SH-SY5Y (cell line): Measurements from ENCODE around the gene MTCL1.

ENCODE experiments used
- GATA2 ChIP-seq: IDR thresholded peaks from 2 replicates; pipeline ENCODE4 v1.6.1; 2011; ENCODE audit warnings: mild to moderate bottlenecking, low read depth, low read length
- GATA3 ChIP-seq: IDR thresholded peaks from 2 replicates; pipeline ENCODE4 v1.6.1; 2011; ENCODE audit warnings: low read depth, mild to moderate bottlenecking, low read length, moderate library complexity

Gene MTCL1

DNA sequence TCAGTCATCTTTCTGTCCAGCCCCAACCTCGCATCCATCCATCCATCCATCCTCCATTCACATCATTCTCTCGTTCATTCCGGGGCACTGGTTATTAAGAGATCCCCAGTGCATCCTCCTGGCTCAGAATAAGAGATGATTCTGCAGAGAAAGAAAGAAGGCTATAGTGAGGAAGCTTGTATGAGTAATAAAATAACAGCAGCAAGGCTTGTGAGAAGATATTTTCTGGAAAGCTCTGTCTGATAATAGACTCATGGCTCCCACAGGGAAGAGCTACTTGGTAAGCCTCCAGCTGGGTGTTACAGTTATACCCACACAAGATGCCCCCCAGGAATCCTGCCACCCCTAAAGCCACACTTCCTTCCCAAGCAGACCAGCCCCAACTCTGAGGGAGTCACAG is 143.2 kb downstream of the MTCL1 start:
- TF ChIP-seq GATA3 (no peak), GATA2 (no peak)

DNA sequence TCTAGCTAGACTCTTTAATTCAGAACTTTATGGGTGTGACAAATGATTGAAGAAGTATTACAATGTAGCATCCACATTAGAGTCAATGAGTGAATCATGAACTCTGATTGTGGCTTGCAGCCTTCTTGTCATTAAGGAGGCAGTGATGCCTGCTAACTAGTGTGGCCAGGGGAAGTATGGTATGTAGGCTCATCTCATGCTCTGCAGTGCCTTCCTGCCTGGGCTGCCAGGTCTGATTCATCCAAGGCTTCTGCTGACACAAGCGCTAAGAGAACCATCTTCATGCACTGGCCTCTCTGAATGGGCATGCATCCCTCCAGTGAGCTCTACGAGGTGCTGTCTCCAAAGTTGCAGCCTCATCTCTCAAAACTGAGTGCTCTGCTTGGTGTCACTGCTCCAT is 144.3 kb downstream of the MTCL1 start:
- no peak for TF ChIP-seq GATA3
- no peak for TF ChIP-seq GATA2

DNA sequence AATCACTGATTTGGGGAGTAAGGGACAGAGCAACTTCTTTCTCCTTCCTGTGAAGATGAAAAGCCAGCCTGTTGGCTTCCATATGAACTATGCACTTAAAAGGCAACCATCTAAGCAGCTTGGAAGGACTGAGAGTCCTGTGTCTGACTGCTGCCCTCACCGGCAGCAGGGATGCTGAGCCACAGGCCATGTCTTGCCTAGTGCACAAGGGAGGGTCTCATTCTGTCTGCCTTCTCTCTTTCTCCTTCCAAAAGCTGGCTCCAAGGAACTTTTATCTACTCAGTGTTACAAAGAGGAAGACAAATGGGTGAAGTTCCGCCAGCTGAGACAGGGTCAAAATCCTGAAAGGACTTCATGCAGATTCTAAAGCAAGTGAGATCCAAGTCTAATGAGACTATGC is 146.3 kb downstream of the MTCL1 start:
- TF ChIP-seq GATA3: no peak
- no peak for TF ChIP-seq GATA2

DNA sequence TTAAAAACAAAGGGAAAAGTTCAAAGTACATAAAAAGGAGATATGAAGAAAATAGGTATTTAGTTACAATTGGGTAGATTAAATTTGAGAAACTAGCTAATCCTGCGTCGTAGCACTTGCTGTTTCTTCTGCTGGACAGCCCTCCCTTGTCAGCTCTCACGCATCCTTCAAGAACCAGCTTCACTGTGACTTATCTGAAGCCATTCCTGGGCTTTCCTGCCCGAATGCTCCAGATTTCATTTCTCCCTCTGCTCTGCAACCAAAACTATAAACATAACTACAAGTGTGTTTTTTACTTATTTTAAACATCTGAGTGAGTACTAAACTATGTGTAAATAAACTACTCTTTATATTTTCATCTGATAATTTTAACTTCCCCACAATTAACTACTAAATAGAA is 149.2 kb downstream of the MTCL1 start:
- TF ChIP-seq GATA2: no peak
- TF ChIP-seq GATA3: no peak

DNA sequence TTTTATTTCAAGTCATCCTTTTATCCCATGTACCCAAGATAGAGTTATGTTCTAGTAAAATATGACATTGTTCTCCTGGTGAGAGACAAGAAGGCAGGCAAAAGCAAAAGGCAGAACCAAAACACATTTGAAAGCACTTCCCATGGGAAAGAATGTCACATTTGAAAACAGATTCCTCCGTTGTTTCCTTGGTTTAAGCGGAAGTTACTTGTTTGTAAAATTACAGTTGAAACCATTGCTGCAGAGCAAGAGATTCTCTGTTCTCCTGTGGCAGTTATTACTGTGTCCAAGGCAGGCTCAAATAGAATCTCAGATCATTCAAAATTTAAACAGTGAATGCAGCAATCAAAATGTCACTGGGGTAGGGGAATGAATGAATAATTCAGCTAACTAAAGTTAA is 149.6 kb downstream of the MTCL1 start:
- TF ChIP-seq GATA2: no peak
- TF ChIP-seq GATA3: no peak

DNA sequence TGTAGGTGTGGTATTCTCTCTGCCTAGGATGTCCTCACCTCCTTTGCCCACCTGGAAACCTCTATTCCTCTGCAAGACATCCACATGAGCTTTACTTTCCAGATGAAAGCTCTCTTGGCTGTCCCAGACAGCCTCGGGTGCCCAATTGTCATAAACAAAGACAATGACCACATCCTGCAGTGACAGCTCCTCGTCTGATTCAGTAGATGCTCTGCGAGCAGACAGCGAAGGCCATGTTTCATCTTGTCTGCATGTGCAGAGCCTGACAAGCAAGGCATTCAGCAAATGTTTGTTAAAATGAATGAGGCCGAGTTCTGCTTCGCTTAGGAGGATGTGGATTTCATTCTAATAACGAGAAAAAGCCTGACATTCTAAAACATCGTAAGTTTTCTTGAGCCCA is 150.9 kb downstream of the MTCL1 start:
- TF ChIP-seq GATA2: no peak
- TF ChIP-seq GATA3: no peak

DNA sequence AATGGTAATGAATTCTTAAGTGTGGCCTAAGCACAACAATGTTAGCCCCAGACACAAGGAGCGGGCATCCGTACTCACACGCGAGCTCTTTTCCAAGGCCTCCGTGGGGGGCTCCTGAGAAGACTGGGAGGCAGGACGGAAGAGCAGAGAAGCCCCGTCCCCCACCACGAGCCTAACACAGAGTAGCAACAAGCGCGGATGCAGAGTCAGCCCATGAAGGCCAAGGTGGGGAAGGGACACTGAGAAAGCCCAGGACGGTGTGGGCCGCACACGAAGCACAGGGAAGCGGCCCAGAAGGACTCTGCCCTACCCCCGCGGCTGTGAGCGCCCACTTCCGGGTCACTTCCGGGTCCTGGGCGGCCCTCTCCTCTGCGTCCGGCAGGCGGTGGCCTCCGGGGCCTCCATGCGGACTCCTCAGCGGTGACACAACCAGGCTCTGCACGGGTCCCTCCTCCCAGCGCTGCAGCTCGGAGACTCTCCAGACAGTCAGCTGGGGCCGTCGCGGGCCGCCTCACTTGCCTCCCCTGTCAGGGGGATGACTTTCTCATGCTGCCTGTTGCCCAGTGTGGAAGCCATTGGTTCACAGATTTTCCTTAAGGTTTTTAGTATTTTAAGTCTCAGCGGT is 151.5 kb downstream of the MTCL1 start:
- TF ChIP-seq GATA2 (no peak), GATA3 (no peak)

DNA sequence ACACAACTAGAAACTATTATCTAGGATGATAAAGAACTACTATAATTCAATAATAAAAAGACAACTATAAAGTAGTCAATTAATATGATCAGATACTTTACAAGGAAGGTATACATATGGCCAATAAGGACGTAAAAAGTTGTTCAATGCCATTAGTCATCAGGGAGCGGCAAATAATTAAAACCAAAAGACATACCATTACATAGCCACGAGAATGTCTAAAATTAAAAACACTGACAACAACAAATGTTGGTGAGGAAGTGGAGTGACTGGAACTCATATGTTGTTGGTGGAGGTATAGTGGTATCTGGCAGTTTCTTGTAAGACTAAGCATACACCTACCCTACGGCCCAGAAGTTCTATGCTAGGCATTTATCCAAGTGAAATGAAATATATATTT is 152.4 kb downstream of the MTCL1 start:
- TF ChIP-seq GATA3 (no peak), GATA2 (no peak)

DNA sequence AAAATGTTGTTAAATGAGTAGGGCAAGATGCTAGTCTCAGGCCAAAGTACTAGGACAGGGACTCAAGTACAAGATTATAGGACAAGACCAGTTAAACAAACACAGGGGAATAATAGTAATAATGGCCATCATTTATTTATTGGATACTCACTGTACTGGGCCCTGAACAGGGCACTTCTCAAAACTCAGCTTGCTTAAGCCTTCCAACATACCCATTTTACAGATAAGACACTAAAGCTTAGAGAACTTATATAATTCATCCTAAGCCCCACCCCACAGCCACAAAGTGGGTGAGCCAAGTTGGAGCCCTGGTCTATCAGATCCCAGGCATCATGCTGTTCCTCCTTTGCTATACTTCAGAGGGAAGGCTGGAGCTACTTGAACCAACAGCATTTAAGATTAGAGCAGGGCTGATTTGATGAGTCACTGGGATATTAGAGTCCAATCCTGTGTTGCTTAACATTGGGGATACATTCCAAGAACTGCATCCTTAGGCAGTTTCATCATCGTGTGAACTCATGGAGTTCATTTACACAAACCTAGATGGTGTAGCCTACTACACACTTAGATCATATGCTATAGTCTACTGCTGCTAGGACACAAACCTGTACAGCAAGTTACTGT is 153.6 kb downstream of the MTCL1 start:
- TF ChIP-seq GATA2 (no peak), GATA3 (no peak)

DNA sequence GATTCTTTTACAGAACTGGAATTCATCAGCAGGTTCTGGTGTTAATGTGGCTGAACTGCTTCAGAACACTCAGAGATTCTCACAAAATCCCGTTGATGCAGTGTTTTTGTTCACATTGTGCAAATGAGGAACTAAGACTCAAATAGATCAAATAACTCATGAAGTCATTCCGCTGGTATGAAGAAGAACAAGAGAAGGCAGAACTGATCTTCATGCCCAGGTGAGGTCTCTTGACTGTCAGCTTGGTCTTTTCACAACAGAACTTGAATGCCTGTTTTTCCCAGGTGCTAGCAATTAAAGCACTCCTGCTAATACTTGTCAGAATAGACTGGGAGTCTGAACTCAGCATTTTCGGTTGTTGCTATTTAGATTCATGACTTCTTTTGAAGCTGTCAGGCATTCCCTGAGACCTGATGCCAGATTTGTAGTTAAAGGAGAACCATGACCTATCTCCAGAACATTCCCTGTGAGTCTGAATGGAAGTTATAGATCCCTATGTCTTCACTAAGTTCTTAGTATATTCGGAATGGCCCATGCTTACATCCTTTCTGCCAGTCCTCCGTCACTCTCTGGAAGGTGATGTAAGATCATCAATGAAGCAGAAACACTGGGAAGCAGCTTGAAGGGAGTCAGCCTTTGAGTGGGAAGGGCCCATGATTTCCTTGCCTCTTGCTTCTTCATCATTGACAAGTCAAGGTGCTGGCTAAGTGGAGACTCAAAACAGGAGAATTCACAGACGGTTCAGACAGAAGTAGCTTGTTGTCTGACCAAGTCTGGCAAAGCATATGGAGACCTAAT is 155.7 kb downstream of the MTCL1 start:
- TF ChIP-seq GATA3 (no peak), GATA2 (no peak)

DNA sequence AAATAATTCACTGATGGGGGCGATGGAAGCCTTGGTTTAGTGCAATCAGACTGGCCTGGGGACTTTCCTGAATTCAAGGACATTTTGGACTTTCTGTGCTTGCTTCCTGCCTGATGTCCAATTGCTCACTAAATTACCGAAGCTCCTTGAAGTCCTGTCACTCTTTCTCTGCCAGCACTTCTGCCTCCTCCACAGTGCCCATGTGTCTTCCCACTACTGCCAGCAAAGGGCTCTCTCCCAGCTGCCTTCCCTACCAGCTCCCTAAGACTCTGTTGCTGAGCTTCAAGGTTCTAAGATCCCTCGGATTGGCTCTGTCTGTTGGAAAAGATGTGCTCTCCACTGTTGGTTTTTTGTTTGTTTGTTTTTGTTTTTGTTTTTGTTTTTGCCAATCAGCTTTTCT is 158.1 kb downstream of the MTCL1 start:
- TF ChIP-seq GATA2: no peak
- TF ChIP-seq GATA3: no peak

DNA sequence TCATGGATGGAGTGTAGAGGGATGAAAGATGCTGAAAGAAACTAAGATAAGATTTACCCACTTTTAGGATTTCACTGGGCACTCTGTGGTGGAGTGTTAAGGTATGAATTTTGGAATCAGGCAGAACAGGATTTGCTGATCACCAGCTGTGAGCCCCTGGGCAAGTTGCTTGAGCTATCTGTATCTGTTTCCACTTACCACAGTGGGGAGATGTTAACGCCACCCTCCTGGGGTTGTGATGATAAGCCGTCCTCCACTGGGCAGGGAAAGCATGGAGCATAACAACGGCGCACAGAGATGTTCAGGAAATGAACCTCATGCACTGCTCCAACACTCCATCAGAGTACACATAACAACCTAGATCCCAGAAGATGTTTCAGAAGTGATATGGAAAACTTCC is 160.6 kb downstream of the MTCL1 start:
- TF ChIP-seq GATA3 (no peak), GATA2 (no peak)

DNA sequence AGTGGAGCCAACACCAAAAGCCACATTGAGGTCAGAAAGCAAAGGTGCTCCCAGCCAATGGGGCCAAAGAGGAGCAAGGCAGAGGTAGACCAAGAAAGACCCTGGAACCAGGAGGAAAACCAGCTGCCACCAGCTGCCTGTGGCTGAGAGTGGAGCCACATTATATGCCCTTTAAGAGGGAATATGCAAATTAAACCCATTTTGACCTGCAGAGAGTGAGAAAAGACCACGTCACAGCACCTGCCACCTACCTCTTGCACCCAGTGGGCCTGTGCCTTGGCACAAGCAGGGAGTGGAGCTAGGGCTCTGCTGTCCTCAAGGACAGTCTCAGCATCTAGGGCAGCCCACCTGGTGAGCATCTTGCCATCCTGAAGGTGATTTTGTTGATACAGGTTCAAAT is 161.3 kb downstream of the MTCL1 start:
- TF ChIP-seq GATA2 (no peak), GATA3 (no peak)

DNA sequence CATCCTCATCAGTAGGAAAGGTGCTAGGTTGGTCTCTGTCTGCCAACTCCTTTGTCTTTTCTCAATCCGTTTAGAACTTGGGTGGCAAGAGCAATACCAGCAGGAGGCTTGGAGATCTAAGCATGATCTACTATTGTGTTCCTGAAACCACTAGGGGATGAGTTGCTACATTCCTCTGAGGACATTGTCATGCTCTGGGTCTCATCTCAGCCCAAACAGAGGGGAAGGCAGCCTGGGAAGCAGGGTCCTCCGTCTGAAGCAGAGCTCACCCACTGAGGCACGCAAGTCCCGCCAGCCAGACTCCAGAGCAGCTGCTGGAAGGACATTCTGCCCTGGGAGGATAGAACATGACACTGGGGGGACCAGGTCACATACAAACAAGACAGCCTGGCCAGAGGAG is 162.9 kb downstream of the MTCL1 start:
- TF ChIP-seq GATA3: no peak
- TF ChIP-seq GATA2: no peak
